H9 (cell line): ENCODE measurements around the gene BIRC6. TPM values are rescaled to one million over a fixed set of nuclear protein-coding genes. Genes with fewer than 3 reads are reported as not detected.

Experiments
- DNase-seq: peaks from one replicate; pipeline ENCODE4 v3.0.0-alpha.2; 2017
- H2AFZ ChIP-seq: one replicate; pipeline ENCODE4 v1.6.1; 2013; ENCODE audit warnings: mild to moderate bottlenecking, low read length, control low read depth, moderate library complexity
- H2AK5ac ChIP-seq: 2 replicates; pipeline ENCODE4 v1.6.1; 2013; ENCODE audit warnings: low read length, control low read depth, mixed read lengths; ENCODE audit not compliant: insufficient read length
- H2BK120ac ChIP-seq: one replicate; pipeline ENCODE4 v1.6.1; 2013; ENCODE audit warnings: low read depth, mild to moderate bottlenecking, low read length, control low read depth, inconsistent platforms; ENCODE audit not compliant: poor library complexity, severe bottlenecking
- H2BK12ac ChIP-seq: 2 replicates; pipeline ENCODE4 v1.6.1; 2013; ENCODE audit warnings: low read length, control low read depth, mixed read lengths, low read depth; ENCODE audit not compliant: insufficient read length
- H2BK15ac ChIP-seq: 2 replicates; pipeline ENCODE4 v1.6.1; 2013; ENCODE audit warnings: low read depth, low read length, control low read depth
- H2BK20ac ChIP-seq: one replicate; pipeline ENCODE4 v1.6.1; 2013; ENCODE audit warnings: low read depth, mild to moderate bottlenecking, low read length, control low read depth, inconsistent platforms; ENCODE audit not compliant: poor library complexity, severe bottlenecking
- H2BK5ac ChIP-seq: 2 replicates; pipeline ENCODE4 v1.6.1; 2013; ENCODE audit warnings: low read length, control low read depth, mixed read lengths; ENCODE audit not compliant: insufficient read length
- H3K14ac ChIP-seq: 2 replicates; pipeline ENCODE4 v1.6.1; 2013; ENCODE audit warnings: low read length, control low read depth; ENCODE audit not compliant: insufficient read depth
- H3K18ac ChIP-seq: 2 replicates; pipeline ENCODE4 v1.6.1; 2013; ENCODE audit warnings: low read depth, mild to moderate bottlenecking, mixed read lengths, low read length, control low read depth; ENCODE audit not compliant: insufficient read length
- H3K23ac ChIP-seq: 2 replicates; pipeline ENCODE4 v1.6.1; 2013; ENCODE audit warnings: low read length, control low read depth, mixed read lengths, low read depth; ENCODE audit not compliant: insufficient read length
- H3K23me2 ChIP-seq: 2 replicates; pipeline ENCODE4 v1.6.1; 2013; ENCODE audit warnings: low read depth, mild to moderate bottlenecking, mixed read lengths, low read length, control low read depth; ENCODE audit not compliant: insufficient read length, poor library complexity, severe bottlenecking
- H3K27ac ChIP-seq: 2 replicates; pipeline ENCODE4 v1.5.1; 2013; ENCODE audit warnings: low read length, control low read depth, mixed read lengths, low read depth; ENCODE audit not compliant: insufficient read length
- H3K27me3 ChIP-seq: 2 replicates; pipeline ENCODE4 v1.6.1; 2013; ENCODE audit warnings: low read length, control low read depth, inconsistent platforms; ENCODE audit not compliant: insufficient read depth
- H3K4ac ChIP-seq: 2 replicates; pipeline ENCODE4 v1.6.1; 2013; ENCODE audit warnings: low read depth, mild to moderate bottlenecking, control low read depth, inconsistent platforms, low read length, moderate library complexity
- H3K4me1 ChIP-seq: 2 replicates; pipeline ENCODE4 v1.6.1; 2013; ENCODE audit warnings: low read length, control low read depth, inconsistent platforms; ENCODE audit not compliant: insufficient read depth
- H3K4me2 ChIP-seq: 2 replicates; pipeline ENCODE4 v1.6.1; 2013; ENCODE audit warnings: low read length, control low read depth, mixed read lengths; ENCODE audit not compliant: insufficient read length, insufficient read depth
- H3K56ac ChIP-seq: 2 replicates; pipeline ENCODE4 v1.6.1; 2013; ENCODE audit warnings: low read depth, mild to moderate bottlenecking, mixed read lengths, low read length, control low read depth; ENCODE audit not compliant: insufficient read length
- H3K79me1 ChIP-seq: 2 replicates; pipeline ENCODE4 v1.6.1; 2013; ENCODE audit warnings: low read depth, mild to moderate bottlenecking, moderate library complexity, low read length, control low read depth, inconsistent platforms; ENCODE audit not compliant: insufficient read depth, poor library complexity, severe bottlenecking
- H3K79me2 ChIP-seq: 2 replicates; pipeline ENCODE4 v1.6.1; 2013; ENCODE audit warnings: low read length, control low read depth, inconsistent platforms; ENCODE audit not compliant: insufficient read depth
- H3K9ac ChIP-seq: 2 replicates; pipeline ENCODE4 v1.6.1; 2013; ENCODE audit warnings: low read length, control low read depth, mixed read lengths; ENCODE audit not compliant: insufficient read length; ENCODE audit errors: extremely low read depth
- H3K9me3 ChIP-seq: one replicate; pipeline ENCODE4 v1.6.1; 2013; ENCODE audit warnings: low read depth, low read length, inconsistent platforms; ENCODE audit not compliant: control insufficient read depth
- H3T11ph ChIP-seq: one replicate; pipeline ENCODE4 v1.6.1; 2013; ENCODE audit warnings: mild to moderate bottlenecking, low read length, control low read depth, inconsistent platforms
- H4K20me1 ChIP-seq: one replicate; pipeline ENCODE4 v1.6.1; 2013; ENCODE audit not compliant: control insufficient read depth, insufficient read length, insufficient read depth
- H4K5ac ChIP-seq: 2 replicates; pipeline ENCODE4 v1.6.1; 2013; ENCODE audit warnings: low read depth, mild to moderate bottlenecking, mixed read lengths, low read length, control low read depth; ENCODE audit not compliant: insufficient read length
- H4K8ac ChIP-seq: replicated peaks from 2 replicates; pipeline ENCODE4 v1.6.1; 2013; ENCODE audit warnings: low read length, control low read depth, mixed read lengths, low read depth; ENCODE audit not compliant: insufficient read length
- H4K91ac ChIP-seq: 2 replicates; pipeline ENCODE4 v1.6.1; 2013; ENCODE audit warnings: low read depth, mild to moderate bottlenecking, moderate library complexity, mixed read lengths, low read length, control low read depth; ENCODE audit not compliant: insufficient read length
- H3K27ac Mint-ChIP-seq, 3 experiments: 2 replicates in 2 of 3; 3 replicates in 1 of 3; pipeline ENCODE4 v1.8.0; 2020 to 2021; ENCODE audit warnings: mixed read lengths in 3 of 3, mild to moderate bottlenecking in 1 of 3, moderate library complexity in 1 of 3
- H3K27me3 Mint-ChIP-seq: 2 replicates; pipeline ENCODE4 v1.8.0; 2021; ENCODE audit warnings: low read depth, mild to moderate bottlenecking, moderate library complexity, mixed read lengths
- H3K36me3 Mint-ChIP-seq, 3 experiments: 2 replicates in 2 of 3; 3 replicates in 1 of 3; pipeline ENCODE4 v1.8.0; 2020 to 2021; ENCODE audit warnings: low read depth in 3 of 3, mixed read lengths in 3 of 3; ENCODE audit not compliant: insufficient read depth in 1 of 3
- H3K4me1 Mint-ChIP-seq, 2 experiments: 2 replicates each; pipeline ENCODE4 v1.8.0; 2020; ENCODE audit warnings: mixed read lengths in 2 of 2
- H3K4me3 Mint-ChIP-seq, 2 experiments: 2 replicates in 1 of 2; 3 replicates in 1 of 2; pipeline ENCODE4 v1.8.0; 2020 to 2021; ENCODE audit warnings: mild to moderate bottlenecking in 2 of 2, mixed read lengths in 2 of 2, moderate library complexity in 1 of 2
- H3K9me3 Mint-ChIP-seq, 2 experiments: 2 replicates in 1 of 2; 3 replicates in 1 of 2; pipeline ENCODE4 v1.8.0; 2020; ENCODE audit warnings: mild to moderate bottlenecking in 2 of 2, mixed read lengths in 2 of 2, moderate library complexity in 1 of 2
- WGBS: extraction: QIAGEN DNeasy Blood & Tissue Kit; methylation state at CpG from one replicate; pipeline ENCODE4 v1.1.7; 2013; ENCODE audit warnings: missing lambda C conversion rate, low lambda C conversion rate, mixed read lengths; ENCODE audit not compliant: insufficient read length; ENCODE audit errors: extremely low coverage; 5-methylcytosine and 5-hydroxymethylcytosine counted together
- total RNA-seq: library from RNA; stranded (reverse); gene quantifications from 2 replicates; pipeline ENCODE4 v1.2.1, GENCODE V29; 2021
- TF ChIP-seq, protein P1 (sequence below): fragments of 200-600 bp; sonication (generic); conservative IDR thresholded peaks from 3 replicates; pipeline ENCODE4 v1.8.0; 2021; ENCODE audit warnings: antibody characterized with exemption, mild to moderate bottlenecking

Gene BIRC6
- total RNA-seq, 1 experiment from 2014 or later = 78.8 TPM

DNA sequence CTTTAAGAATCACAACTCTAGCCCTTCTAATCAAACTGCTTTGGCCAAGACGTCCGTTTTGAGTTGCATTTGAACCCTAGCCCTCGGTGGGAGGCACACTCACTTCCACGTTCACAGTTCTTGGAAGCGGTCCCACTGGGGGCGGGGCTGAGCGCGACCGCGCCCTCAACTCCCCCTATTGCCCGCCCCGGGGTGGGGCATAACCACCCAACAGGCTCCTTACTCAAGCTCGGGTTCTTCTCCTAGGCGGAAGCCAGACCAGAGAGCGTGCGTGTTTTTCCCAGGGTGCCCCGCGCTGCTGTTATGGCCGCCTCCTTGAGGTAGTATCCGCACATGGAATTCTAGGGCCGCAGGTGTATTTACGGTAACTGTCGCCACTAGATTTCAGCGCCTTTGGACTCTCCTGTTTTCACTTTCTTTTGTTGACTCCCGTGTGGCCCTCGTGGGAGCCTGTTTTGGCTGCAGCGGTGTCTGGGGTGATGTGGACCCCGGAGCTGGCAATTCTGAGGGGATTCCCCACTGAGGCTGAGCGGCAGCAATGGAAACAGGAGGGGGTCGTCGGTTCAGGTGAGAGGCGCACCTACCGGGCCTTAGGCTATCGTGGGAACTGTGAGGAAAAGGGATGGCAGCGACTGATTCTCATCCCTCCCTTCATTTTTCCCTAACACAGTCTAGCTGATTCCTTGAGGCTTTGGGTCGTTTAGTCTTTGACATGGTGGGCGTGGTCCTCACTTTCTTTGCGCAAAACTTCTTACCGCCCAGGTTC is 271.2 kb downstream of the BIRC6 start, which contains the start of gene TTC27:
TSS of gene TTC27 (plus strand) at position 237 of the 766 bp plus-strand sequence. CDS start at position 480, 243 bp downstream.
- Histone ChIP-seq H3K56ac (no peak within 1 kb of the TSS), H3K9ac (peak within 1 kb of the TSS; percentile 81), H2BK15ac (no peak within 1 kb of the TSS), H2BK120ac (no peak within 1 kb of the TSS), H4K5ac (no peak within 1 kb of the TSS), H3K79me2 (no peaks in the 10 kb centered on the region), H3K27ac (no peak within 1 kb of the TSS), H4K20me1 (no peaks in the 10 kb centered on the region), H2BK20ac (no peak within 1 kb of the TSS), H3K27me3 (no peaks in the 10 kb centered on the region), H4K8ac (no peak within 1 kb of the TSS), H3K14ac (peak within 1 kb of the TSS; percentile 84; the same call in 1 of the 2 replicates), H3K79me1 (no peaks in the 10 kb centered on the region), H3T11ph (no peak within 1 kb of the TSS), H2BK5ac (no peak within 1 kb of the TSS), H2AK5ac (no peak within 1 kb of the TSS), H3K4me2 (peak within 1 kb of the TSS; percentile 48), H3K4me1 (no peaks in the 10 kb centered on the region), H3K9me3 (no peaks in the 10 kb centered on the region), H3K23me2 (no peaks in the 10 kb centered on the region), H3K18ac (peak within 1 kb of the TSS; percentile 43), H3K4ac (no peak within 1 kb of the TSS), H2AFZ (peak within 1 kb of the TSS; percentile 93), H3K23ac (no peak within 1 kb of the TSS), H4K91ac (no peak within 1 kb of the TSS), H2BK12ac (no peak within 1 kb of the TSS)
- WGBS = no CpG with 5 or more reads among the region's 39 CpGs
- Mint-ChIP-seq H3K4me3 (peak within 1 kb of the TSS; percentile 96 to 97), H3K27ac (peak within 1 kb of the TSS; percentile 97 to 99 (median 98)), H3K36me3 (peaks cover 0 to 18% (median 8%) of the 10 kb centered on the region in 3 experiments; a peak in 5 of 7 replicates), H3K27me3 (no peaks in the 10 kb centered on the region), H3K9me3 (no peaks in the 10 kb centered on the region), H3K4me1 (peaks cover 11 to 23% of the 10 kb centered on the region in 2 experiments)
- TF ChIP-seq, protein P1, sequence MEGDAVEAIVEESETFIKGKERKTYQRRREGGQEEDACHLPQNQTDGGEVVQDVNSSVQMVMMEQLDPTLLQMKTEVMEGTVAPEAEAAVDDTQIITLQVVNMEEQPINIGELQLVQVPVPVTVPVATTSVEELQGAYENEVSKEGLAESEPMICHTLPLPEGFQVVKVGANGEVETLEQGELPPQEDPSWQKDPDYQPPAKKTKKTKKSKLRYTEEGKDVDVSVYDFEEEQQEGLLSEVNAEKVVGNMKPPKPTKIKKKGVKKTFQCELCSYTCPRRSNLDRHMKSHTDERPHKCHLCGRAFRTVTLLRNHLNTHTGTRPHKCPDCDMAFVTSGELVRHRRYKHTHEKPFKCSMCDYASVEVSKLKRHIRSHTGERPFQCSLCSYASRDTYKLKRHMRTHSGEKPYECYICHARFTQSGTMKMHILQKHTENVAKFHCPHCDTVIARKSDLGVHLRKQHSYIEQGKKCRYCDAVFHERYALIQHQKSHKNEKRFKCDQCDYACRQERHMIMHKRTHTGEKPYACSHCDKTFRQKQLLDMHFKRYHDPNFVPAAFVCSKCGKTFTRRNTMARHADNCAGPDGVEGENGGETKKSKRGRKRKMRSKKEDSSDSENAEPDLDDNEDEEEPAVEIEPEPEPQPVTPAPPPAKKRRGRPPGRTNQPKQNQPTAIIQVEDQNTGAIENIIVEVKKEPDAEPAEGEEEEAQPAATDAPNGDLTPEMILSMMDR = no peak; the same call in 2 of the 3 replicates
- DNase-seq = peak; percentile 97
